Ovary (tissue), 9 donors: ENCODE data around the gene MOB3C. TPM values are rescaled to one million over a fixed set of nuclear protein-coding genes. Genes with fewer than 3 reads are reported as not detected.

Experiments used
- DNase-seq, 5 donors: peaks; one replicate each; pipeline ENCODE4 v3.0.0-alpha.2; 2019 to 2020
- H3K27ac ChIP-seq, 2 donors: fragments of 200-600 bp; one replicate each; pipeline versions ENCODE4 v1.5.1 to v1.8.0; 2019 to 2022
- H3K27me3 ChIP-seq: fragments of 200-600 bp; one replicate; pipeline ENCODE4 v1.8.0; 2022
- H3K36me3 ChIP-seq: fragments of 200-600 bp; sonication (generic); one replicate; pipeline ENCODE4 v1.5.1; 2019
- H3K4me1 ChIP-seq: one replicate; pipeline ENCODE4 v1.8.1; 2013; ENCODE audit warnings: mild to moderate bottlenecking, moderate library complexity; ENCODE audit not compliant: insufficient read depth
- H3K4me3 ChIP-seq: fragments of 200-600 bp; sonication (generic); one replicate; pipeline ENCODE4 v1.5.1; 2017
- H3K9me3 ChIP-seq, 2 donors: fragments of 200-600 bp in 1 of 2; sonication (generic) in 1 of 2; one replicate each; pipeline versions ENCODE4 v1.5.1 to v1.8.1; 2013 to 2019; ENCODE audit warnings: mild to moderate bottlenecking in 1 of 2, moderate library complexity in 1 of 2
- CTCF ChIP-seq, 3 donors: fragments of 450-650 bp in 2 of 3; fragments of 200-600 bp in 1 of 3; IDR thresholded peaks; one replicate each; pipeline versions ENCODE4 v1.5.1 to v1.8.0; 2016 to 2022; ENCODE audit warnings: antibody characterized with exemption in 3 of 3, mild to moderate bottlenecking in 1 of 3
- EP300 ChIP-seq: sonication (generic); formaldehyde crosslinking; IDR thresholded peaks from one replicate; pipeline ENCODE4 v1.6.1; 2017; ENCODE audit warnings: antibody characterized with exemption
- POLR2A ChIP-seq: fragments of 450-650 bp; IDR thresholded peaks from one replicate; pipeline ENCODE4 v1.6.1; 2017; ENCODE audit warnings: antibody characterized with exemption, mild to moderate bottlenecking, moderate library complexity
- WGBS, 3 donors: extraction: QIAGEN DNeasy Blood & Tissue Kit in 1 of 3; methylation state at CpG; one replicate each; pipeline versions ENCODE4 v1.1.5 to v1.1.7; 2013 to 2017; 5-methylcytosine and 5-hydroxymethylcytosine counted together
- intact Hi-C, 4 donors: fragments of 100-400 bp; cut with DNase I; formaldehyde crosslinking; loops; one replicate each; pipeline versions ENCODE4 v1.11.0 to v1.15.1; 2022 to 2023
- polyA plus RNA-seq, 2 donors: library from polyadenylated mRNA; stranded (reverse); fragments of 200-250 nt in 1 of 2; fragments of 350-450 nt in 1 of 2; fragmentation: Illumina TruSeq in 1 of 2; extraction: RNeasy Lipid Tissue Mini Kit (QIAGEN cat#74804) in 1 of 2; gene quantifications; one replicate each; pipeline ENCODE4 v1.2.3, GENCODE V29; 2013 to 2014
- total RNA-seq, 7 donors: library from RNA; depleted of rRNA in 2 of 7; stranded (reverse); fragments of >200 nt in 2 of 7; fragmentation: NEBNext Ultra II Directional in 3 of 7; extraction: Animal tissue kit (Norgen Biotek cat#: 25700) in 3 of 7; gene quantifications; one replicate each; pipeline versions ENCODE4 v1.1.0 to v1.2.4, GENCODE V29; 2016 to 2023
- donor health status: DM: no; HTN: no; CAD: no; lungs with moderate emphysema.
- donor health status: DM: no; HTN: no; CAD: no.
- donor health status: Bipolar disorder and iron deficiency.
- donor health status: DM: yes; HTN: yes; CAD: no.
- donor health status: DM: no; HTN: no; CAD: no.
- donor health status: DM: yes; HTN: yes; CAD: no.

Gene MOB3C
- total and polyA plus RNA-seq, 9 donors = 10.1 to 29.2 (median 19.3) TPM

DNA sequence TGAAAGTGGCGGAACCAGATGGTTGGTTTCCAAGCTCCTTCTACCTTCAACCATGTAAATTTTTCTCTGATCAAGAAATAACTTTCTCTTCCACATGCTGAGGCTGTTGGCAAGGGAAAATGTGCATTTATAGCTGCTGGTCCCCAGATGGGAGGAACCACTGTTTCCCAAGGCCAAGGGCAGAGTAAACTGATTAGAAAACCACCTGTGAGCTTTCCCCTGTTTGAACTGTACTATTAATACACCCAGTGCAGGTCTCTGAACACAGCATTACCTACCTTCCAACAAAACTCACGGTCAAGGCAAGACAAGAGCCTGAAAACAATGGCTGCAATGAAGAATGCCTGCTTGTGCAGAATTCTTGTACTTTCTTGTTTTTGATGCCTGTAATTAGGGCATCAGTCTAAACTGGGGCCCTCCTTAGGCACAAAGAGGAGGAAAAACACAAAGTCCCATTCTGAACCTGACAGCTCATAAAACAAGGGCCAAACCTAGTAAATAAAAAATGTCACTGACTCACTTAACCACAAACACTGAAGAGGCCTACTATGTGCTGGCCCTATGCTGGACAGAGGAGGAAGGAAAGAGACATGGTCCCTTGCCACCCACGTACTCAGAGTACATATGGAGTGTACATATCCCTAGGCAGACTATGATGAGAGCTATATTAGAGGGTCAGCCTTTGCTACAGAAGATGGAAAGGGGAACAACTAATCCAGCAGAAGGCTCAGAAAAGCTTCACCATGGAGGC is 15.2 kb downstream of the MOB3C start:
- no peak overlapping the region for H3K4me3 ChIP-seq
- no peaks in the 10 kb centered on the region for H3K36me3 ChIP-seq
- no peaks in the 10 kb centered on the region for H3K9me3 ChIP-seq
- DNase-seq = no peak
- TF ChIP-seq POLR2A (no peak), EP300 (no peak), CTCF (IDR thresholded peaks at IDR 0.05) (no peak)
- WGBS, 3 donors = 84 to 88% (median 85%) methylated on average over 3 of the region's 3 CpGs
- no peaks in the 10 kb centered on the region for H3K27me3 ChIP-seq
- no peak overlapping the region for H3K27ac ChIP-seq
- intact Hi-C loops = no loop called here
- H3K4me1 ChIP-seq = peaks cover 6% of the 10 kb centered on the region

DNA sequence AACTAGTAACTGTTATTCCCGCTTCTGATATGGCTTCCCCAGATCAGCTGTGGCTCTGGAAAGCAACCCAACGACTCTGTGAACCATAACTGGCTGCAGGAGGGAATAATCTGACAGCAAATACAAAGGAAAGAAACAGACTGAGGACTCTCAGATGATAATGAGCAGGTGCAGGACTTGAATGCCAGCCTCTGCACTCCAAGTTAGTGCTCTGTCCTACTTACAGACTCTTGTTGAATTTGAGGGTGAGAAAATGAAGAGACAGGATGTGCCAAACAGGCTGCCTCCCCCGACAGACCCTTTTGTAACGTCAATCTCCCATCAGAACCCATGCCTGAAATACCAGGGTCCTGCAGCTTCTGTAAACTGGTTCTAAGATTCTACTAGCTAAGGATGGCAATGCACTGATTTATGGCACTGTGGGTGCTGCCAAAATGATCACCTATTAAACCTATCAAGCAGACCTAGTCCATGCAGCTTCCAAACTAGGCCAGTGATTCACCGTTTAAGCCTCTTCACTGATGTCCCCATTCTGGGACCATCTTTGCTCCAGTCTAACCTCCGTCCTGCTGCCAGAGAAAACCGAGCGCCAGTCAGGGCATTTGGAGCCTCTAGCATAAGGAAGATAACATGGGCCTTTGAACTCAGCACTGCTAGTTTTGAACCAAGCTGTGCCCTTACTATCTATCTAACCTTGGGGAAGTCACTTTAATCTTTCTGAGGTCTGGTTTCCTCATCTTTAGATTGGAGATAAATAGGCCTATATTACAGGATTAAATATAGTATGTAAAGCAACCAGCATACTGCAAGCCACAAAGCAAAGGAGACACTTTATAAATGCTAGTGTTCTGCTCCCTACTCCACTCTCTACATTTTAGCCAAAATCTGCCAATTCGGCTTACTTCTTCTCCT is 17.3 kb downstream of the MOB3C start:
- H3K36me3 ChIP-seq = no peaks in the 10 kb centered on the region
- intact Hi-C loops = no loop called here
- WGBS, 3 donors = 76 to 80% (median 79%) methylated on average over 9 of the region's 9 CpGs
- TF ChIP-seq CTCF (IDR thresholded peaks at IDR 0.05) (no peak), EP300 (no peak), POLR2A (no peak)
- H3K27ac ChIP-seq = no peak overlapping the region
- no peak for DNase-seq
- H3K9me3 ChIP-seq = no peaks in the 10 kb centered on the region
- no peaks in the 10 kb centered on the region for H3K27me3 ChIP-seq
- H3K4me3 ChIP-seq = no peak overlapping the region
- peaks cover 6% of the 10 kb centered on the region for H3K4me1 ChIP-seq

- WGBS, 3 donors = 92 to 95% (median 93%) methylated on average over 3 of the region's 3 CpGs
- no peak overlapping the region for H3K4me3 ChIP-seq
- intact Hi-C loops = no loop called here
- no peaks in the 10 kb centered on the region for H3K27me3 ChIP-seq
- H3K36me3 ChIP-seq = no peaks in the 10 kb centered on the region
- TF ChIP-seq POLR2A (no peak), EP300 (no peak), CTCF (IDR thresholded peaks at IDR 0.05) (no peak)
- peaks cover 3% of the 10 kb centered on the region for H3K4me1 ChIP-seq
- no peaks in the 10 kb centered on the region for H3K9me3 ChIP-seq
- H3K27ac ChIP-seq = no peak overlapping the region
- DNase-seq = no peak
These were observed 19.8 kb downstream of the MOB3C start for GRCh38 chr1:46596846-46597245.

- WGBS, 3 donors = 93 to 98% (median 96%) methylated on average over 1 of the region's 1 CpG
- Histone ChIP-seq H3K4me1 (peaks cover 3% of the 10 kb centered on the region), H3K27ac (no peak overlapping the region), H3K4me3 (no peak overlapping the region), H3K27me3 (no peaks in the 10 kb centered on the region), H3K9me3 (no peaks in the 10 kb centered on the region), H3K36me3 (no peaks in the 10 kb centered on the region)
- TF ChIP-seq CTCF (IDR thresholded peaks at IDR 0.05) = no peak
- no peak for TF ChIP-seq POLR2A
- no peak for TF ChIP-seq EP300
- intact Hi-C loops = no loop called here
- DNase-seq = no peak
These were observed 20.6 kb downstream of the MOB3C start for GRCh38 chr1:46596036-46596435.
